Karpas-422 (cell line): Measurements from ENCODE around the gene FNBP1. TPM values are rescaled to one million over a fixed set of nuclear protein-coding genes. Genes with fewer than 3 reads are reported as not detected.

Source experiments
- DNase-seq: peaks from one replicate; pipeline ENCODE4 v3.0.0-alpha.2; 2015
- H2AFZ ChIP-seq: fragments of 200-600 bp; sonication (generic); 2 replicates; pipeline ENCODE4 v1.6.1; 2014; ENCODE audit warnings: antibody characterized with exemption, low read length, mixed read lengths
- H3K27ac ChIP-seq: fragments of 200-600 bp; sonication (generic); 2 replicates; pipeline ENCODE4 v1.5.1; 2014; ENCODE audit warnings: mild to moderate bottlenecking, low read length, moderate library complexity
- H3K27me3 ChIP-seq: fragments of 200-600 bp; sonication (generic); 2 replicates; pipeline ENCODE4 v1.6.1; 2014; ENCODE audit warnings: low read length, mixed read lengths
- H3K36me3 ChIP-seq: fragments of 200-600 bp; sonication (generic); 2 replicates; pipeline ENCODE4 v1.6.1; 2014; ENCODE audit warnings: low read length, mixed read lengths; ENCODE audit not compliant: insufficient read depth
- H3K4me1 ChIP-seq: fragments of 200-600 bp; sonication (generic); 2 replicates; pipeline ENCODE4 v1.6.1; 2014; ENCODE audit warnings: mild to moderate bottlenecking, low read length, mixed read lengths
- H3K4me2 ChIP-seq: fragments of 200-600 bp; sonication (generic); 2 replicates; pipeline ENCODE4 v1.6.1; 2014; ENCODE audit warnings: low read length, low read depth, mild to moderate bottlenecking; ENCODE audit not compliant: poor library complexity, severe bottlenecking
- H3K4me3 ChIP-seq: fragments of 200-600 bp; sonication (generic); 2 replicates; pipeline ENCODE4 v1.5.1; 2014; ENCODE audit warnings: mild to moderate bottlenecking, antibody characterized with exemption, low read length, mixed read lengths
- H3K79me2 ChIP-seq: fragments of 200-600 bp; sonication (generic); 2 replicates; pipeline ENCODE4 v1.6.1; 2014; ENCODE audit warnings: mild to moderate bottlenecking, low read length, mixed read lengths
- H3K9ac ChIP-seq: fragments of 200-600 bp; sonication (generic); 2 replicates; pipeline ENCODE4 v1.6.0; 2014; ENCODE audit warnings: low read length
- H3K9me2 ChIP-seq: fragments of 200-600 bp; sonication (generic), shearing (Covaris generic); replicated peaks from 2 replicates; pipeline ENCODE4 v1.6.0; 2014; ENCODE audit warnings: mild to moderate bottlenecking, low read length, moderate library complexity; ENCODE audit not compliant: insufficient read depth
- H3K9me3 ChIP-seq: fragments of 300-700, 200-600 bp; sonication (generic); 2 replicates; pipeline ENCODE4 v1.6.1; 2014; ENCODE audit warnings: low read length, mixed read lengths
- H4K20me1 ChIP-seq: fragments of 200-600 bp; sonication (generic); 2 replicates; pipeline ENCODE4 v1.6.1; 2014; ENCODE audit warnings: mild to moderate bottlenecking, antibody characterized with exemption, low read length, low read depth; ENCODE audit not compliant: insufficient read depth
- total RNA-seq: library from RNA; depleted of rRNA; stranded (reverse); fragments of >200 nt; shearing (Covaris generic); gene quantifications from 2 replicates; pipeline ENCODE4 v1.2.3, GENCODE V29; 2014; ENCODE audit warnings: low replicate concordance

FNBP1 gene
- total RNA-seq, 1 experiment from 2014 or later = 205 TPM

DNA sequence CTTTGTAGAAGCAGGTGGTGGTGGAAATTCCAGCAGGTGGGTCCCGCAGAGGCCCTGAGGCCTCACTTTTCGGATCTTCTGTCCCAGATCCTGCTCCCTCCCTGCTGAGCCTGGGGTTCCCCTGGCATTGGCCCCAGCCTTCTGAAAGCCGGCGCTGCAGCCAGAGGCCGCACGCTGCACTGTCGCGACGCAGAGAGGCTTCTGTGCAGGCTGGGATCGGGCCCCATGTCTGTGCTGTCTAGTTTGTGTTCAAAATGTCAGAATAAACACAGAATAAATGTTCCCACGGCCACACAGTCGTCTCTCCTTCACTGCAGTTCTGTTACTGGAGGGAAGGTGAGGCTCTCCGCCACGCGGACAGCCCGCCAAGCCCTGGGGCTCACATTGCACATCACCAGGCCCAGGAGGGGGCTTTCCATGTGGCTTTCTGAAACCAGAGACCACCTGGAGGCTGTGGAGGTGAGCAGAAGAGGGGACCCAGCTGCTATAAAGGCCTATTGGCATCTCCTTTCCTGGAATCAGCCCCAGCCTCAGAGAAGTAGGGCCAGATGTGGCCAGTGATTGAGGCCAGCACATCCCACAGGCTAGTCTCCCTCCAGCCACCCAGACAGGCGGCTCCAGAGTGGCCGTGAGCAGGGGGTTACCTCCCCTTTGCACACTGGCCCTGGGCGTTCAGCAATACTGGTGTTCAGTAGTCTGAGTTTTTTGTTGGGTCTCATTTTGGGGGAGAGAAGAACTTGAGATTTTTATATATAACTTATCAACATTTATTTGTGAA lies 161.3 kb downstream of the FNBP1 start:
- no peak overlapping the region for H3K9ac ChIP-seq
- peaks cover 30% of the 10 kb centered on the region for H3K4me1 ChIP-seq
- H3K9me3 ChIP-seq = no peaks in the 10 kb centered on the region
- peaks cover 3% of the 10 kb centered on the region; the same call in 1 of the 2 replicates for H3K79me2 ChIP-seq
- no peaks in the 10 kb centered on the region; the same call in 1 of the 2 replicates for H3K36me3 ChIP-seq
- no peaks in the 10 kb centered on the region for H4K20me1 ChIP-seq
- H3K9me2 ChIP-seq = no peaks in the 10 kb centered on the region
- no peak for DNase-seq
- no peak overlapping the region for H3K27ac ChIP-seq
- H2AFZ ChIP-seq = no peak overlapping the region
- H3K4me3 ChIP-seq = no peak overlapping the region
- H3K27me3 ChIP-seq = no peaks in the 10 kb centered on the region
- no peak overlapping the region for H3K4me2 ChIP-seq

DNA sequence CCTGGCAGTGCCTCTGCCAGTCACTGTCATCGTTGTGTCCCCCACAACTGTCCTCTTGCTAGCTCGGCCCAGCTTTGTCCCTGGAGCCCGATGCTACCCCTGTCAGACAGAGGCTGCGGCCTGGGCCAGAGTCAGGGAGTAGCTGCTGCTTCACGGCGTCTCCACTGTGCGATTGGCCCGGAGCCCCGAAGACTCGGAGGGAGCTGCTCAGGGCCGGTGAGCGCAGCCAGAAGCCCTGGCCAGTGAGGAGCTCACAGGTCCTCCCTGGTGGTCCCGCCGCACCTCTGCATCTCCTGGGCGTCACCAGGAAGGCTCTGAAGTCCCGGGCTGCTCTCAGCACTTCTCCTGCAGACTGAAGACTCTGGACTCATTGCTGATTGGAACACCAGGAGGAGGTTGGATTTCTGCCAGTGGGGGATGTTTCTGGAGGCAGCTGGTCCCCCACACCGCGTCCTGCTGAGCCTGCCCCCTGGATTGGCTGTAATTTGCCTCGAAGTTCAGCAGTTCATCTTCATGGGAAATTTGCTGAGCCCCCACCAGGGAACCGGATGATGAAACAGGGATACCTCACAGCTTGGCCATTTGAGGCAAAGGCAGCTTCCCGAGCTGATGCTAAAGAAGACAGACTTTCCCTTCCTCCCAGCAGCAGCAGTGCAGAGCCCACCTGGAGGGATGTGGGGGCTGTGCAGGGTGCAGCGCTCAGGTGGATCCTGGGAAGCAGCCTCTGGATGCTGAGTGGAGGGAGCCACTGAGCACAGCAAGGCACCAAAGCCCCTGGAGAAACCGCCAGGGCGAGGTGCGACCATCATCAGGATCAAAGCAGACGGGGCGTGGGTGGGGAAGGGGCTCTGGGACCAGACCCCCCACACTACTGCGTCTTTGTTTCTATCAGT lies 162.1 kb downstream of the FNBP1 start:
- DNase-seq = no peak
- peaks cover 21% of the 10 kb centered on the region for H3K4me1 ChIP-seq

DNA sequence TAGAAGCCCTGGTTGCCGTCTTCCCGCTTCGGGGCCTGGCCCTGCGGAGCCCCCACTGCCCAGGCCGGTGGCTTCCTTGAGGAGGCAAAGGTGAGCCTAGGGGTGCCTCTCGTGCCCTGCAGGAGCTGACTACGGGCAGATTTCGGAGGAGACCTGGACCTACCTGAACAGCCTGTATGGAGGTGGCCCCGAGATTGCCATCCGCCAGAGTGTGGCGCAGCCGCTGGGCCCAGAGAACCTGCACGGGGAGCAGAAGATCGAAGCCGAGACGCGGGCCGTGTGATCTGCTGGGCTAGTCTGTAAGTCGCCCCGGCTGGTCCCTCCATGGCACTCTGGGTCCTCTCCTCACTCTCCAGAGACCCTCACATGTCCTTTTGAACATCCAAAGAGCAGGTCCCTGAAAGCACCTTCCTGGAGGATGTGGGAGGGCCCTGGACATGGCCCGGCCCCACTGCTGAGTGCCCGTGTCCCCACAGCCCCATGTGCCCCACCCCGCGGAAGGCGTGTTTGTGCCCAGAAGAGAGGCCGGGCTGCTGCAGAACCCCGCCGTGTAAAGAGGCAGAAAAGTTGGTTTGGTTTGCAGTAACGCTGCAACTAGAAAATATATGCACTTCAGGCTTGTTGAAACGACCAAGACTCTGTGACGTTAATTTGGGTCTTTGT lies 162.9 kb downstream of the FNBP1 start:
- Histone ChIP-seq H3K9me2 (no peaks in the 10 kb centered on the region), H3K4me1 (peaks cover 14% of the 10 kb centered on the region), H3K9me3 (no peaks in the 10 kb centered on the region), H3K27me3 (no peaks in the 10 kb centered on the region), H3K79me2 (no peaks in the 10 kb centered on the region), H3K4me2 (no peak overlapping the region), H4K20me1 (no peaks in the 10 kb centered on the region), H3K27ac (no peak overlapping the region), H3K36me3 (no peaks in the 10 kb centered on the region; the same call in 1 of the 2 replicates), H3K9ac (no peak overlapping the region), H2AFZ (no peak overlapping the region), H3K4me3 (no peak overlapping the region)
- DNase-seq = no peak

More for the DNA sequence above, 162.1 kb downstream of the FNBP1 start:
- Histone ChIP-seq H3K4me2 (no peak overlapping the region), H3K9ac (no peak overlapping the region), H2AFZ (no peak overlapping the region), H3K27ac (no peak overlapping the region), H3K9me3 (no peaks in the 10 kb centered on the region), H3K27me3 (no peaks in the 10 kb centered on the region), H3K9me2 (no peaks in the 10 kb centered on the region), H4K20me1 (no peaks in the 10 kb centered on the region), H3K36me3 (no peaks in the 10 kb centered on the region; the same call in 1 of the 2 replicates), H3K79me2 (no peaks in the 10 kb centered on the region), H3K4me3 (no peak overlapping the region)

DNA sequence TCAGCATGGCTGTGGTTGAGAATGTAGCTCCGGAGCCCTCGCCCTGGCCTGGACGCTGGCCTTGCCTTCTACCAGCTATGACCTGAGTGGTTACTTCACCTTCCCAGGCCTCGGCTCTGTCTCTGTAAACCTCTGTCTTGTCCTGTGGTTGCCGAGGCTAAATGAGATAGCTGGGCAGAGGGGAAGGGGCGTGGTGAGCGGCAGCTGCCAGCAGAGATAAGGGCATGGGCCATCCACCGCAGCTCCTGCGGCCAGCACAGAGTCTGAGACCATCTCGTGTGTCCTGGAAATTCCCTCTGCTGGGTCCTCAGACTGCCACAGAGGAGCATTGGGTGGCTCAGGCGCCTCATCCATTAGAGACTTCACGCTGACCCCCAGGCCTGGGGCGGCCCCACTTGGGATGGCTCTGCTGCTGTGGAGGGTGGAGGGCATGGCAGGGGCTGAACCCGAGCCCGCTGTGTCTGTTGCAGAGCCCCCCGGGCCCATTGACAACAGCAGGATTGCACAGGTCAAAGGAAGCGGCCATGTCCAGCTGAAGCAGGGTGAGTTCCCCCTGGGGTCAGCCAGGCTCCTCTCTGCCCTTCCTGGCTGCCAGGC lies 163.8 kb downstream of the FNBP1 start:
- Histone ChIP-seq H3K9ac (no peak overlapping the region), H2AFZ (no peak overlapping the region), H3K9me3 (no peaks in the 10 kb centered on the region), H3K27ac (no peak overlapping the region), H3K36me3 (no peaks in the 10 kb centered on the region; the same call in 1 of the 2 replicates), H3K9me2 (no peaks in the 10 kb centered on the region), H3K79me2 (no peaks in the 10 kb centered on the region), H3K4me1 (peaks cover 4% of the 10 kb centered on the region), H3K27me3 (no peaks in the 10 kb centered on the region), H3K4me3 (no peak overlapping the region), H3K4me2 (no peak overlapping the region), H4K20me1 (no peaks in the 10 kb centered on the region)
- DNase-seq = no peak

DNA sequence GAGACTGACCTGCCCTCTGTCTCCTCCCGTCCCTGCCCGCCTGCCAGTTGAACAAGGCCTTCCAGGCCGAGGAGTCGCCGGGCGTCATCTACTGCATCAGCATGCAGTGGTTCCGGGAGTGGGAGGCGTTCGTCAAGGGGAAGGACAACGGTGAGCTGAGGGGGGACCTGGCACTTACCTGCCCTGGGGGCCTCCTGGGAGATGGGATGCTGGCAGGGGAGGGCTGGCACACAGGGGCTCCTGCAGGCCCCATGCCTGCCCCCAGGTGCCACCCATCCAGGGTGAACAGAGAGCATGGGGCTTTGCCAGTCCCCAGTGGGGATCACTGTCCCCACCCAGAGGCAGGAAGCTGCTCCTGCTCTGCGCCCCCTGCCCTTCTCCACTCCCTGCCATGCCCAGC lies 164.7 kb downstream of the FNBP1 start:
- H3K79me2 ChIP-seq = no peaks in the 10 kb centered on the region
- H3K4me3 ChIP-seq = no peak overlapping the region
- H3K9me3 ChIP-seq = no peaks in the 10 kb centered on the region
- no peak overlapping the region for H2AFZ ChIP-seq
- H3K4me1 ChIP-seq = no peaks in the 10 kb centered on the region
- H3K27me3 ChIP-seq = no peaks in the 10 kb centered on the region
- no peak overlapping the region for H3K27ac ChIP-seq
- no peaks in the 10 kb centered on the region for H4K20me1 ChIP-seq
- no peak for DNase-seq
- no peaks in the 10 kb centered on the region for H3K9me2 ChIP-seq
- H3K9ac ChIP-seq = no peak overlapping the region
- no peaks in the 10 kb centered on the region; the same call in 1 of the 2 replicates for H3K36me3 ChIP-seq
- no peak overlapping the region for H3K4me2 ChIP-seq

DNA sequence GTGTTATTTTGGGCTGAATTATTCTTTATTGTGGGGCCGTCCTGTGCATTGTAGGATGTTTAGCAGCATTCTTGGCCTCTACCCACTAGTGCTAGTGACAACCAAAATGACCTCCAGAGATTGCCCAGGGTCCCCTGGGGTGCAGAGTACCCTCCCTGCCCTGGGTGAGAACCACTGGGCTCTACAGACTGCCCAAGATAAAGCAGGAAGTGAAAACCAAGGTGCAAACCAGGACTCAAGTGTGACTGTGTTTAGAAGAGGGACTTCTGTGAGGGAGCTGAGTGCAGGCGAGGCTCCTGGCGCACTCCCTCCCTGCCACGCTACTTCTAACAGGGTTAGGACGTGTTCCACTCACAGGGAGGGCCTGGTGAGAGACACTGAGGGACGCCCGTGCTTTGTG lies 166.2 kb downstream of the FNBP1 start:
- H3K27ac ChIP-seq = no peak overlapping the region

DNA sequence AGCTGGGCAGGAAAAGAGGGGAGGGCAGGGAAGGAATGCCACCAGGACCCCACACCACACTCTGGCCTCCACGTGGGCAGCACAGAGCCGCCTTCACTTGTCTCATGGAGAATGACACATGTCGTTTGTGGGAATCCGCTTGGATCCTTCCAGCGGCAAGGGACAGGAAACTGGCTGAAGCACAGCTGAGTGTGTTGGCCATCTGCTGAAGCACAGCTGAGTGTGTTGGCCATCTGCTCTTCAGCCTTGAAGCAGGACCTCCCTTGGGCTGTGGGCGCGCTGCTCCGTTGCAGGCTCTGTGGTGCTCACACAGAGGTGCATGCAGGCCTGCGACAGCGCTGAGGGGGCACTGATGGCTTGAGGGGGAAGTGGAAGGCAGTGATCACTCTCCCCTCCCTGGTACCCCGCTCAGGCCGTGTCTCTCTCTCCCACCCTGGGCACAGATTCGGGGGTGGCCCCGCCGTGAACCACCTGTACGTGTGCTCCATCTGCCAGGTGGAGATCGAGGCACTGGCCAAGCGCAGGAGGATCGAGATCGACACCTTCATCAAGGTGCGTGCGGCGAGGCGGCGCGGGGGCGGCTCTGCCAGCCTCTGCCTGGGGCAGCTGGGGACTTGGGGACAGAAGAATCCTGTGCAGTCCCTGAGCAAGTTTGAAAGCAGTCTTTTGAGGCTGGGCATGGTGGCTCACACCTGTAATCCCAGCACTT lies 167.1 kb downstream of the FNBP1 start:
- Histone ChIP-seq H3K9me3 (no peaks in the 10 kb centered on the region), H3K9ac (no peak overlapping the region)

More for the DNA sequence above, 166.2 kb downstream of the FNBP1 start:
- H3K9me2 ChIP-seq = no peaks in the 10 kb centered on the region
- no peak for DNase-seq
- H3K27me3 ChIP-seq = no peaks in the 10 kb centered on the region
- H4K20me1 ChIP-seq = no peaks in the 10 kb centered on the region
- H3K4me2 ChIP-seq = no peak overlapping the region
- no peak overlapping the region for H3K4me3 ChIP-seq
- no peak overlapping the region for H2AFZ ChIP-seq
- H3K36me3 ChIP-seq = no peaks in the 10 kb centered on the region; the same call in 1 of the 2 replicates
- H3K4me1 ChIP-seq = no peaks in the 10 kb centered on the region
- H3K79me2 ChIP-seq = no peaks in the 10 kb centered on the region
- H3K9ac ChIP-seq = no peak overlapping the region
- no peaks in the 10 kb centered on the region for H3K9me3 ChIP-seq

More for the DNA sequence above, 167.1 kb downstream of the FNBP1 start:
- DNase-seq = no peak
- no peak overlapping the region for H3K4me3 ChIP-seq
- no peaks in the 10 kb centered on the region for H3K9me2 ChIP-seq
- no peaks in the 10 kb centered on the region for H3K36me3 ChIP-seq
- H3K4me1 ChIP-seq = no peaks in the 10 kb centered on the region
- H3K4me2 ChIP-seq = no peak overlapping the region
- H3K79me2 ChIP-seq = no peaks in the 10 kb centered on the region
- no peak overlapping the region for H3K27ac ChIP-seq
- H4K20me1 ChIP-seq = no peaks in the 10 kb centered on the region
- no peaks in the 10 kb centered on the region for H3K27me3 ChIP-seq
- no peak overlapping the region for H2AFZ ChIP-seq
